NCI-H1092 treated with DMSO at 0.1 percent for 48 hours (cell line): ENCODE data around the gene ATP10B.
"Not testable (repeated sequence)": the region's sequence is repeated elsewhere in the genome, so short reads cannot be mapped to it uniquely, and the experiment has no call there.

Experiments
- DNase-seq: peaks from one replicate; lab custom pipeline; 2025; lab: John Stamatoyannopoulos, UW

The ATP10B gene

DNA sequence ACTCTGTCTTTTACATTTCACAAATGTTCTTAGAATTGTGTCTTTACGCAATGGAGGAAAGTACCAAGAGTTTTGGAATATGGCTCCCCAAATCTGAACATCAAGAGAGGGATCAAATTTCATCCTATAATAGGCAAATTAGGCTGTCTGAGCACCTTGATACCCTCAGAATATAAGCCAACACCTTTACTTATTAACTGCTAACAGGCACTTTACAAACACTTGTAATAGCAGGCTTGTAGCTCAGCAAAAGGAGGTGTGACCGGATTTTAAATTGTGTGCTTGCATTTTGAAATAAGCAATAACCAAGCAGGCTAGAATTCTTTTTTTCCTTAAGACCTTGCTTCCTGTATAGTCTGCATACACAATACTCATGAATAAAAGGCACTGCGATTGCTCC lies 92.0 kb downstream of the ATP10B start:
- DNase-seq = no peak

DNA sequence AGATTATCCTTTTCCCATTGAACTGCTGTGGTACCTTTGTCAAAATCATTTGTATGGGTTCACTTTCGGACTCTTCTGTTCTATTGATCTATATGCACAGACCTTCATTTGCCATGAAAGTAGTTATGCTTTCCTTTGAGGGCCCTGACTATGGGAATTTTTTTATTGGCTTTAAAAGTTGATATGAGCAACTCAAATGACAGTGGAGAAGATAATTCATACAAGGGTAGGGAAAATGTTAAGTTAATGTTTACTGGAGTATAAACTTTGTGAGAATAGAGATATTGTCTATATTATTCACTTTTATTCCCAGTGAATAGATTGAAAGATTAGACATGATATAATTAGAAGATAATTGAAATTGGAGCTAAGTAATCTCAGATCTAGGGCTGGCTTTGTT lies 94.8 kb downstream of the ATP10B start:
- no peak for DNase-seq

DNA sequence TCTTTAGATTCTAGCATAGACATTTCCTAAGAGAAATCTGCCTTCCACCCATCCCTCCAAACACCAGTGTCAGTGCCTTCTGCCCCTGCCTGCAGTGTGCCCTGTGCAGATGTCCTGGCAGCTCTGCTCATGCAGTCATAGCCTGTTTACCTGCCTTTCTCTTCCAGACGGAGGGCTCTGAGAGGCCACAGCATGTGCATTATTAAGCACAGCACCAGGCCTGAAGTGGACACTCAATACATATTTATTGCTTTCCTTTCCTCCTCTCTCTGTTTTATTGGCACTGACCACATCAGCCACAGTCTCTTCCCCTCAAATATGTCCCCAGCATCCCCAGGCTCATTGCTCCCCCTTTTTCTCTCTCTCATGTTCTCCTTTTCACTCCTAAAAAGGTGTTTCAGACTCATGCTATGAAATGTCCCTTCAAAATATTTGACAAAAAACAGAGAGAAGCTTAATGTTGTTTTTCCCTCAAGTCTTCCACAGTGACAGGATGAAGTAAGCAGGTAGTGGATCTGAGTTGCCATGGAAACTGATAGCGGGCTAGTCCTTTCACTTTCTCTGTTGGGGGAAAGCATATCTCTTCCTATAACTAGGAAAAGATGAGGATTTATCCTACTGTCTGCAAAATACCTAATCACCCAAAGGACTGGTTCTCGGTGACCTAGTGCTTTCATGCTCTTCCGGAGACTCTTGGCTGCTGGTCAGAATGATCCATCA lies 100.9 kb downstream of the ATP10B start:
- DNase-seq = peak; percentile 31

DNA sequence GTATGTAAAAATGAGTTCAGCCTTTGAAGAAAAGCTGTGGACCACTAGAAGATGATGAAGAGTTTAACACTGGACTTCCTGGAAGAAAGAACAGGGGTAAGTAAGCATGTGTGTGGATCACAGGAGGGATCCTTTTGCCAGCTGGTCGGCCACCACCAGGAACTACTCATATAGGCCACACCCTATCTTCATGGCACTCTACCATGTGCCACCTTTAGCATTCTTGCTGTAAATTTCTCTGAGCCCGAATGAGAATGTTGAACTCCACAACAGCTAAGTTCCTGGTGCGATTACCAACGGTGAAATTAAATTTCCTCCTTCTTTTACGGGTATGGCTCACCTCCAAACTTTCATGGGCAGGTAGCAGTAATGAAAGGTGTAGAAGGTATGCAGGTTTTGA lies 102.3 kb downstream of the ATP10B start:
- no peak for DNase-seq

DNA sequence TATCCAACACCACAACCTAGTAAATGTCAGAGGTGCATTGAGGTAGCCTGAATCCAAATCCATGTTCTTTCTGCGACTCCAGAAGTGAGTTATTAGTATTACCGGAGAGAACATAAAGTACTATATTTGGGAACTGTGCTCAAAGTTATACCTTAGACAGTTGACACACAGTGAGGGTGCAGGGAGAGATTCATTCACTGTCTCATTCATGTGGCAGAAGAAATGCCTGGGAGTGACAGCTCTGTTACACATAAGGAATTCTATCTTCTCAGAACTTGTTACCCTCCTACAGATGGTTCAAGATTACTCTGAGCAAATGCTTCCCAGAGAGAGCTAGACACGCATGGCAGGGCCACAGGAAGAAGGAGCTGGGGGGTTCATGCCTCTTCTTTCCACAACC lies 103.0 kb downstream of the ATP10B start:
- DNase-seq = no peak

DNA sequence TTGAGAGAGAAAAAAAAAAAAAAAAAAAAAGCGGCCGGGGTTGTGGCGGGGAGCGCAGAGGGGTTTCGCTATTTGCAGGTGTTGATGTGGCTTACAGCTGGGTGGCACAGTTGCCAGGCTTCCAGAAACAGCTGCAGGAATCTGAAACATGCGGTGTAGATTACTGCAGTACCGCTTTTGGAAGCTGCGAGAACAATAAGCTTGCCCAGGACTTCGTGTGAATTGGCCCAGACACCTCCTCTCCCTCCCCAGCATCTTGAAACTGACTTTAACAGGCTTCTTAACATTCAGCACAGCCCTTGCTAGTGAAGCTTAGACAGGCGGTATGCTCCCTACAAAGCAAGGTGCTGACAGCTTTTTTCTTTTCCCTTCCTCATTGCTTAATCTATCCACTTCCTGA lies 104.0 kb downstream of the ATP10B start:
- no peak for DNase-seq

DNA sequence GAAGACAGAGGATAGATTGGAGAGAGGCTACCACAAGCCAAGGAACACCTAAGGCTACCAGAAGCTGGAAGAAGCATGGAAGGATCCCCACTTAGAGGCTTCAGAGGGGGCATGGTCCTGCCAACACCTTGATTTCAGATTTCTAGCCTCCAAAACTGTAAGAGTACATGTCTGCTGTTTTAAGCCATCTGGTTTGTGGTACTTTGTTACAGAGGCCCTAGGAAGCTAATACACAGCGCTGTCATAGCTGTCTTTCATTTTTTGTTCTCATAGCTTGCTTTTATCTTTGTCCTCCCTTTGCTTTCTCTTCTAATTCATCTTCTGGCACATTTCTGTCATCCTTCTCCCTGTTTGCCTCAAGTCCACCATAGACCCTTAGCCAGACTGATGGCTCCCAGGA lies 104.5 kb downstream of the ATP10B start:
- DNase-seq = no peak

DNA sequence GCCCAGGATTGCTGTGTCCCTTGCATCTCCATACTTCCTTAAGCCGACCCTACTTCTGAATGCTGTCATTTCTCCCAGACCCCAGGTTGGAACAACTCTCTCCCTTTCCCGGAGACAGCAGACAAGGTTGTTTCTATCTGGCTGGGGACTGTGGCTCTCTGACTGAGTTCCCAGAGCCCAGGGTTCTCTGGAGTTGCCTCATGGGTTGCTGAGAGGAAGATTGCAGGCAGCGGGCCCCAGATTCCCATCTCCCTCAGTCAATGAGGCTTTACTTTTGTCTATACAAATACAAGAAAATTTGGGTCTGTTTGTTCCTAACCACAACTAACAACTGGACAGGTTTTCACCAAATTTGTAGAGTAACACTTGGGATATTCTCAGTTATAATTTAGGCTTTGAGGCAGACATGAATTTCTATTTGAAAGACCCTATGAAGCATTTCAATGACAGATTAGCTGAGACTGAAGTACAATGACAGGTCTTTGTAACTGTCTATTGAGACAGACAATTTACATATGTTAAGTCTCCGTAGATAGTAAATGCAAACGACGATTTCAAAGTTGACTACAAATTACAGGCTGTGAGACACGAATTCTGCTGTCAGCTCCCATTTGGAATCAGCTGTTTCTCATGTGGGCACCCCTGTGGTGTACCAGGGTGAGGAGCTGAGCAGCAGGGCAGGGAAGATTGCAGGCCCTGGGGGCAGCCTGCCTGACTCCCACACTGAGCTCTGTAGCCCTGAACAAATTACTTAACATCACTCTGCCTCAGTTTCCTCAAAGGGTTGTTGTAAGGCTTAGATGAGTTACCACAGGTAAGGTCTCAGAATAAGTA lies 107.5 kb downstream of the ATP10B start:
- DNase-seq = no peak

DNA sequence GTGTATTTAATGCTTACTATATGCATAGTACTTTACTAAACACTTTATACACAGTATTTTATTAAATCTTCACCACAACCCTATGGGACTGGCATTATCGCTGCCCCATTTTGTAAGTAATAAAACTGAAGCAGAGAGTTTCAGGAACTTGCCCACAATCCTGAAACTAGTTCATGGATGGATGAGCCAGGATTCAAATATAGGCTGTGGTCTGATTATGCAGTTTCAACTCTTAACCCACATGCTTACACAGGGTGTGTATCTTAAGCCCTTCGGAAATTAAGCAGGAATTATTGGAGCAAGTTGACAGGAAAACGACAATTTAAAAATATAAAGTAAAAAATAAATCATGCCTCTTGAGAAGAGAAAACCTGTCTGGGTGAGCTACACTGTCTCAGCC lies 109.0 kb downstream of the ATP10B start:
- no peak for DNase-seq

DNA sequence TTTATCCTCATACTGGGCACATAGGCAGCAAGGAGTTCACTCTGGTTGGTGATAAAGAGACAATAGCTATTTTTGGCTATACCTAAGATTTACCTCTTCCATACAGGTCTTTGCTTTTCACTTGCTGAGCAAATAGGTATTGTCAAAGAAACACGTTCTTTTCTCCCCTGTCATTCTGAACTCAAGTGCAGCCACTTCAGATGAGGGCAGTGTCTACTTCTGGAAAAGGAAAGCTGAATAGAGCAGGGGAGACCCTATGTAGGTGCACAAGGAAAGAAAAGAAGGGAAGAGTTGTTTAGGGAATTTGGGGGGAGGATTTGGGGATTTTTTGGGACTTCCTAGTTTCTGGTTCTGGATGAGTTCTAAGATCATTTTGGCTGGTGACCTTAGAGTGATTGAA lies 109.6 kb downstream of the ATP10B start:
- DNase-seq = no peak

DNA sequence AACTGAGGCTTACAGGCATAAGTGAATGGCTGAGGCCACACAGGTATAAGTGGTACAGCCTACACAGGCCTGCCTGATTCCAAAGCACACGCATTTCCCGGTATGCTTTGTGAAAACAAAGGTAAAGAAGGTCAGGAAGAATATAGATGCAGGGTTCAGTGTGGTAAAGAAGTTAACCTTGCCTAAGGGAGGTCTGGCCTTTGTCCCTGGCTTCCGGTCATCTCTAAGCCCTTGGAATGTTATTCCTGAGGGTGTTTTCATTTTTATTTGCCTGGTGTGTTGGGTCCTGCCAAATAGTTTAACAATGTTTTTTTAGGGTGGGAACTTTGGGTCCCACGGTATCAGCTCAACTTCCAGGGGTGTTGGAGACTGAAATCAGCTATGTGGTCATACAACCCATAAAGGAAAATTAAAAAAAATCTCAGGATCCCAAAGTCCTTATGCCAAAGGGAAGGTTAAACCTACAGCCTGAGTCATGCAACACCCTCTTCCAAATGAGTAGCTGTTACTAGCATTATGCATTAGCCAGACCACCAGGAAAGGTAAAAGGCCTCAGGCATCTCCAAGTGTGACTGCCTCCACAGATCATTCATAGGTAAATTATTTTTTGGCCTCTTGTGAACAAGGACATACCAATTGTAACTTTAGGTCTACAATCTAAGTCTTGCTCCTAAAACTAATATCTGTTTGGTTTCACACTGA lies 124.6 kb downstream of the ATP10B start:
- no peak for DNase-seq

DNA sequence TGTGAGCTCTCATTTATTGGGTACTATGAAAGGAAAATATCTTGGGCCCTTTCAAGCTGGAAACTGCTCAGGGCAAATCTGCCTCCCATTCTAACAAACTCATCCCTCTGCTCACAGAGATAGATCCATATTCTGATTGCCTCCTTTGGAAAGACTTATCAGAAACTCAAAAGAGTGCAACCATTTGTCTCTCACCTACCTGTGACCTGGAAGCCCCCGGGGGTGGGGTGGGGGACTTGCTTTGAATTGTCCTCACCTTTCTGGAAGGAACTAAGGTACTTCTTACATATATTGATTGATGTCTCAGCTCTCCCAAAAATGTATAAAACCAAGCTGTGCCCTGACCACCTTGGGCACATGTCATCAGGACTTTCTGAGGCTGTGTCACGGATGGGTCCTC lies 125.3 kb downstream of the ATP10B start:
- no peak for DNase-seq

DNA sequence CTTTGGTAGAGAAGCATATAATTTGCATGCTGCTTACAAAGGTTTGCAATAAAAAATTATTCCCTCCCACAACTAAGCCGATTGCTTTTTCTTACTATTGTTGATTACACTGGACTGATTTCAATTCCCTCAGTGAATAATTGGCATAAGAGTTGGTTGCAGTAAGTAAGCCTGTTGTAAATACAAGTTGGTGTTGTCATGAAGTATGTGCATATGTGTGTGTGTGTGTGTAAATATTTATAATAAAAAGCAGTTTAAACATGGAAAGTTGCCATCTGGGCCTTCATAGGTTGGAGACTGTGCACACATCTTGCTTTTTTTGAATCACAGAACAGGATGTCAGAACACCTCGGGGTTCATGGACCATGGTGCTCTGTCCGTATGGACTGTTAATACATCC lies 131.2 kb downstream of the ATP10B start:
- no peak for DNase-seq

DNA sequence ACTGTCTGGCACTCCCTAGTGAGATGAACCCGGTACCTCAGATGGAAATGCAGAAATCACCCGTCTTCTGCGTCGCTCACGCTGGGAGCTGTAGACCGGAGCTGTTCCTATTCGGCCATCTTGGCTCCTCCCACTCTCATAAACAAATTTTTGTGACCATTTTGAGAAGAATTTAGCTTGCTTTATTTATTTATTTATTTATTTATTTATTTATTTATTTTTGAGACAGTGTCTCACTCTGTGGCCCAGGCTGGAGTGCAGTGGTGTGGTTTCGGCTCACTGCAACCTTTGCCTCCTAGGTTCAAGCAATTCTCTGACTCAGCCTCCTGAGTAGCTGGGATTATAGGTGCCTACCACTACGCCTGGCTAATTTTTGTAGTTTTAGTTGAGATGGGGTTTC lies 136.5 kb downstream of the ATP10B start:
- not testable (repeated sequence) for DNase-seq

DNA sequence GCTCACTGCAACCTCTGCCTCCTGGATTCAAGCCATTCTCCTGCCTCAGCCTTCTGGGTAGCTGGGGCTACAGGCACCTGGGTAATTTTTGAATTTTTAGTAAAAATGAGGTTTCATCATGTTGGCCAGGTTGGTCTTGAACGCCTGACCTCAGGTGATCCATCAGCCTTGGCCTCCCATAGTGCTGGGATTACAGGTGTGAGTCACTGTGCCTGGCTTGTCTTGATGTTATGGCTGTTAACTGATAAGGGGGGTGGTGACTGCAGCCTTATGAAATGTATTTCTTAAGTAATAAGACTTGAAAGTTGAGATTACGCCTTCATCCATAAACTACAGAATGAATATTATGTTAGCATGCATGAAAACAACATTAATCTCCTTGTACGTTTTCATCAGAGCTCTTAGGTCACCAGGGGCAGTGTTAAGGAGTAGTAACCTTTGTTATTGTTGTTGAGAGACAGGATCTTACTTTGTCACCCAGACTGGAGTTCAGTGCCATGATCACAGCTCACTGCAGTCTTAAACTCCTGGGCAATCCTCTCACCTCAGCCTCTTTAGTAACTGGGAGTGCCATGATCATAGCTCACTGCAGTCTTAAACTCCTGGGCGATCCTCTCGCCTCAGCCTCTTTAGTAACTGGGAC lies 148.3 kb downstream of the ATP10B start:
- DNase-seq = no peak

DNA sequence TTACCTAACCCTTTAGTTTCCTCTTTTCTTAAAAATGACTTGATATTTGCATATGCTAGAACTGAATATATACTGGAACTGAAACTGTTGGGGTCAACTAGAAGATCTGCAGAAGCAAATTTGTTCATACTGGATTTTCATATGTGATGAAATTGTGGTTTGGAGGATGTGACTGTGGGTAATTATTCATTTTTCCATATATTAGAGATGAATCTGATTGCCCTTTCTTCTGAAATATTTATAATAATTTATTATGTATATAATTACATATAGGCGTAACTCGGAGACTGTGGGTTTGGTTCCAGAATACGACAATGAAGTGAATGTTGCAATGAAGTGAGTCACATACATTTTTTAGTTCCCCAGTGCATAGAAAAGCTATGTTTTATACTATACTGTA lies 149.1 kb downstream of the ATP10B start:
- DNase-seq = no peak

DNA sequence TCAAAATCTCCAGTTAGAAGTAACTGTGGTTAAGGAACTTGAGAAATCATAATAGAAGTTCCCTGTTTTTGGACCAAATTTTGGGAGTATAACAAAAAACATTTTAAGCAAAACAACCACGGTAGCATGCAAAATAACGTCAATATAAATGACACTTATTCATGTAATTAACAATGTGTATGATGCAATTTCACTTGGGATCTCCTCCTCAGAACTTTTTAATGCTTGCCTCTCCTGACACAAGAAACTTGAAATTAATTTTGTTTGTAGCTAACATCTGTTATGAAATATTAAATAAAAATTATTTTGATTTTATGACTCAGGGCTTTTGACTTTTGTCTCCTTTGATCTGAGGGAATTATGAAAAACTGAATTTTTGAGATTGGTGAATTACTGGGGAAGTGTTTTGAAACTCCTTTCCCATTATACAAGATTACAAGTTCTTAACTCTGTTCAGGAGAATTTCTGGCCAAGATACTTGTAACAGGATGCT lies 149.7 kb downstream of the ATP10B start:
- DNase-seq = no peak

DNA sequence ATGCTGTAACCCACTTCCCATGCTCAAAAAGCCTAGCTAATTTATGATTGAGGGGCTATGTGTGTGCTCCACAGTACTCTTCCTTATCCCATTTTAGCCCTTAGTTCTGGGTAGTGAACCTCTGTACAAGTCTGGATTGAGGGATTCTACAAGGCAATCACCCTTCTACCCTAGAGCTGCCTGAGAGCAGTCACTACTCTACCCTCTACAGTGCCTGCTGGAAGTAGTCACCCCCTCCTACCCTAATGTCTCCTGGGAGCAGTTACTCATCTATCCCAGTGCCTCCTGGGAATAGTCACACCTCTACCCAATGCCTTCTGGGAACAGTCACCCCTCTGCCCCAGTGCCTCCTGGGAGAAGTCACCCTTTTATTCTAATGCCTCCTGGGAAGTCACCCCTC lies 150.6 kb downstream of the ATP10B start:
- DNase-seq = no peak

DNA sequence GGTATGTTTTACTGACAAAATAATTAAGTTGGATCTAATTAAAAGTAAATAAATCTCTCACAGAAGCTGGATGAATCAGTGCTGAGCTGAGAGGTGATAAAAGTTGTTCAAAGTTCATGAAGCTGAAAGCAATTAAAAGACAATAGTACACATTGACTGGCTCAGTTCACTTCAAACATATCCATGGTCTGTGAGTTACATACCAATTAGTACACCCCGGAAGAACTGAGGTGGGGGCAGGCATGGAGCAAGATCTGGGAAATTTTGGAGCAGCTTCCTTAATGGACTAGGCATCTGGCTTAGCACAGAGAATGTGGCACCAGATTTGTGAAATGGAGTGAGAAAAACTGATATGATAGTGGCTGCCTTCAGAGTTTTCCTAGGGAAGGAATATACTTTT lies 152.7 kb downstream of the ATP10B start:
- DNase-seq = no peak

DNA sequence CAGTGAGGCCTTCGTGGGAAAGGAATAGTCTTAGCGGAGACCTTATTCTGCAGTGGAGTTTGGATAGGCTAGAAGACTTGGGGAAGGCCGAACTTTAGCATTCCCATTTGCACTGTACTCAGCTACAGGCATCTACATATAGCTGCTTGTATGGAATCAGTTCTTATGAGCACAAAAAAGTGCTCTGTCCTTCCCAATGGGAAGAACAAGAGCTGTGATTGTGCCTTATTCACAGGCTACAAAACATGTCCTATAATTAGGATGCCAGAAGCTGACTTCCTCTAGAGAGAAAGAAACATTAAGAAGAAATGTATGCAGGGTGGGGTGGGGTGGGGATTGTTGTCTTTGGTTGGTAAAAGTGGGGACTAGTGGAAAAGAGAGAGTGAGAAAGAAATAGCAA lies 154.7 kb downstream of the ATP10B start:
- DNase-seq = no peak

DNA sequence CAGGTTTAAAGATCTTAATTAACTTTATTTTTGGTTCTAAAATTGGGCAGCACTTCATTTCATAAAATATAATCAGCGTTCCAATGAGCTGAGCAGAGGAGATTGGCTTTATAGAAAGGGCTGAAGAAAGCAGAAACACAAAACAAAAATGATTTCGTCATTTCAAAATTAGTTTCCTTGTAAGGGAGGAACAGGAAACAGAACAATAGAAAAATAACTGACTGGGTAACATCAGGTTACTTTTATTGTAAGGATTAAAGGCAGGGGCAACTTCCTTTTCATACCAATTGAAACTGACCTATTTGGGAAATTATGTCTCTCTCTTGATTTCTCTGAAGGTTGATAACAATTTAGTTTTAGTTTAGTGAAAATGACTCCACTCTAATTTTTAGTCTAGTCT lies 157.1 kb downstream of the ATP10B start:
- no peak for DNase-seq

DNA sequence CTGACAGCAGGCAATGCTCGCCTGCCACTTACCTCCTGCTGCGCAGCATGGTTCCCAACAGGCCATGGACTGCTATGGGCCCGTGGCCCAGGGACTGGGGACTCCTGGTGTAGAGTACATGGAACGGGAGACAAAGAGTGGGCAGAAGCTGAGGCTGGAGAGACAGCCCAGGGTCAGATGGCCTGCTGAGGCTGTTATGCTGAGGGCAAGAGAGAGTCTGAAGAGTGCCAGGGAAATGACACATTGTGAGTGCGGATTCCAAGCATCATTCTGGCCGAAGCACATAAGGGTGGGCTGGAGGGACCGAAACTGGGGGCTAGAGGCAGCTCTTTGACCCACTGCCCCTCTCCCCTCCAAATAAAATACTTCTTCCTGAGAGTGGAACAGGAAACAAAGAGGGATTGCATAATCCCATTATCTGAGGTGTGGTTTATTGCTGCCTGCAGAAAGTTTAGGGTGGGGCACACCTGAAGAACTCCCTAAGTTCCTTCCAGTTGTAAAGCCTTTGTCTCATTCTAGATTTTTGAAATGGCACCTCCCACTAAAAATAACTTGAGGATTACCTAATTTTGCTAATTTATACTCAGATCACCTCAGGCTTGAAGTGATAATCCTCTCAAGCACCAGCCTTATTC lies 158.1 kb downstream of the ATP10B start:
- DNase-seq = no peak
